IPS-18a (cell line): ENCODE data around the gene PLLP.

Source experiments
- H3K27ac ChIP-seq: one replicate; pipeline ENCODE4 v1.5.1; 2013; ENCODE audit warnings: low read length
- H3K27me3 ChIP-seq: one replicate; pipeline ENCODE4 v1.6.1; 2013; ENCODE audit warnings: mild to moderate bottlenecking, low read length; ENCODE audit not compliant: control insufficient read depth, insufficient read depth
- H3K36me3 ChIP-seq: one replicate; pipeline ENCODE4 v1.6.1; 2013; ENCODE audit warnings: low read depth, low read length; ENCODE audit not compliant: control insufficient read depth
- H3K4me1 ChIP-seq: one replicate; pipeline ENCODE4 v1.6.1; 2013; ENCODE audit warnings: low read depth, low read length; ENCODE audit not compliant: control insufficient read depth
- H3K4me3 ChIP-seq: one replicate; pipeline ENCODE4 v1.5.1; 2013; ENCODE audit warnings: low read length
- H3K9ac ChIP-seq: one replicate; pipeline ENCODE4 v1.6.1; 2013; ENCODE audit warnings: mild to moderate bottlenecking, low read length, moderate library complexity
- H3K9me3 ChIP-seq: one replicate; pipeline ENCODE4 v1.6.1; 2013; ENCODE audit warnings: low read depth, low read length; ENCODE audit not compliant: control insufficient read depth

Gene PLLP

DNA sequence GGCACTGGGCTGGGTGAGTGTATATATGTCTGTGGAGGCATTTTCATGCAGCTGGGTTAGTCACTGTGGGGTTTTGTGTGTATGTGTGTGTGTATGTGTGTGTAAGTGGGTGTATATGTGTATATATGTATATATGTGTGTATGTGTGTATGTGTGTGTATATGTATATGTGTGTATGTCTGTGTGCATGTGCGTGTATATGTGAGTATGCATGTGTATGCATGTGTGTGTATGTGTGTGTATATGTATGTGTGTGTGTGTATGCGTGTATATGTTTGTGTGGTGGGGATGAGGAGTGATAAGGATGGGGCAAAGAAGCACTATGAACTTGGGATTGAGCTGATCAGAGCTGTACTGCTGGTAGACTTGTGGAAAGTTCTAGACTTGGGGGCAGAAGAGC is 29.0 kb upstream of the PLLP start:
- H3K9me3 ChIP-seq = no peaks in the 10 kb centered on the region
- H3K9ac ChIP-seq = no peak overlapping the region
- H3K27me3 ChIP-seq = no peaks in the 10 kb centered on the region
- no peaks in the 10 kb centered on the region for H3K36me3 ChIP-seq
- no peak overlapping the region for H3K27ac ChIP-seq
- H3K4me1 ChIP-seq = no peaks in the 10 kb centered on the region
- H3K4me3 ChIP-seq = no peak overlapping the region

- H3K4me3 ChIP-seq = no peak overlapping the region
- H3K36me3 ChIP-seq = no peaks in the 10 kb centered on the region
- H3K27me3 ChIP-seq = no peaks in the 10 kb centered on the region
Observed at GRCh38 chr16:57310801-57311200, 26.3 kb upstream of the PLLP start.

GRCh38 chr16:57308041-57308440 is 23.6 kb upstream of the PLLP start:
- no peak overlapping the region for H3K4me3 ChIP-seq
- no peaks in the 10 kb centered on the region for H3K9me3 ChIP-seq
- no peaks in the 10 kb centered on the region for H3K4me1 ChIP-seq
- no peak overlapping the region for H3K27ac ChIP-seq
- H3K27me3 ChIP-seq = no peaks in the 10 kb centered on the region
- no peak overlapping the region for H3K9ac ChIP-seq
- no peaks in the 10 kb centered on the region for H3K36me3 ChIP-seq

More at GRCh38 chr16:57310801-57311200, 26.3 kb upstream of the PLLP start:
- Histone ChIP-seq H3K4me1 (no peaks in the 10 kb centered on the region), H3K27ac (no peak overlapping the region), H3K9me3 (no peaks in the 10 kb centered on the region), H3K9ac (no peak overlapping the region)

GRCh38 chr16:57307365-57307764 is 22.9 kb upstream of the PLLP start:
- Histone ChIP-seq H3K36me3 (no peaks in the 10 kb centered on the region), H3K27ac (no peak overlapping the region), H3K9me3 (no peaks in the 10 kb centered on the region), H3K4me1 (no peaks in the 10 kb centered on the region), H3K4me3 (no peak overlapping the region), H3K9ac (no peak overlapping the region), H3K27me3 (no peaks in the 10 kb centered on the region)

DNA sequence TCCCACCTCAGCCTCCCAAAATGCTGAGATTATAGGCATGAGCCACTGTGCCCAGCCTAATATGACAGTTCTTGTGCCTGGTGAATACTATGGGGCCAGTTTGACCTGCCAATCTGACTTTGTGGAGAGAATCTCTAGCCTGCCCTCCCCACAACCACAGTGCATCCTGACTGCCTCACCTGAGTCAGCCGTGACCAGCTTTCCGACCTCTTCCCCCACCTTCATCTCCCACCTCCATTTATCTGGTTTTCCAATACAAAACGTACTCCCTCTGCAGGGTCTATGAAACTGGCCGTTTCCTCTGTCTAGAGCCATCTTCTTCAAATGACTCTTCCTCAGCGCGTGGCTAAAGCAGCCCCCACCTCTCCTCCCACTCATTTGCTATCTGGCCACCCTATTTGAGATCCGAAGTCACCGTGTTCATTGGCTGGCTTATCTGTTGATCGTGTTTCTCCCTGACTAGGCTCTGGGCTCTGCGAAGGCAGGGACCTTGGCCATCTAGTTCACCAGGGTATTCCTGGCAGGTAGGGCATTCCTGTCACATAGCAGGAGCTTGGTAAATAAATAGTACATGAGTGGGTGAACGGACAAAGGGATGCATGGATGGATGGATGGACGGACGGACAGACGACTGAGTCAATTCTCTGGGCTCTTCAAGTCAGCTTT is 22.3 kb upstream of the PLLP start:
- Histone ChIP-seq H3K9ac (no peak overlapping the region), H3K27ac (no peak overlapping the region), H3K4me1 (no peaks in the 10 kb centered on the region), H3K36me3 (no peaks in the 10 kb centered on the region), H3K9me3 (no peaks in the 10 kb centered on the region), H3K27me3 (peaks cover 2% of the 10 kb centered on the region), H3K4me3 (no peak overlapping the region)

DNA sequence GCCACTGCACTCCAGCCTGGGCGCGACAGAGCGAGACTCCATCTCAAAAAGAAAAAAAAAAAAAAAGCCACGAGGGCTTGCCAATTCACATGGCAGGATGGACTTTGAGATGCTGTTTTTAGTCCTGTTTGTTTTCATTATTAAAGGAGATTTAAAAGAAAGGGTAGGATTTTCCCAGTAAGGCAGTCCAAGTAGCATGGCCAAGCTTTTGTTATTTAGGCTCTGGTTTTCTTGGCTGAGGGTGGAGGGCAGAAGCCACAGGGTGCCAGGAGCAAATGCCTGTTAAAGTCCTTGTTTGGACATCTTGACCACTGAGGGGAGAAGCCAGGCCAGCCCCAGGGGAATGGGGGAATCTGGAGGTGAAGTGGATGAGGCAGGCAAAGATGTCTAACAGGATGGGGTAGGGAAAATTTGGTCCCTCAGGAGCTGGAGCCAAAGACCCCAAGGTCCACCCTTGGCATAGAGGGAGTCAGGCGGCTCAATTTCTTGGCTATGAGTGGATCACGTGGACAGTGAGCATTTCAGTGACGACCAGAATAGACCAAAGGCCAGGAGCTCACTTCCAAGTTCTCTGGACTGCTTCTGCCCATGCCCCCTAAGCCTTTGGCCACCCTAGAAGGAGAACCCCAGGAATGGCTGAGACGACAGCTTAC is 20.8 kb upstream of the PLLP start:
- Histone ChIP-seq H3K9me3 (no peaks in the 10 kb centered on the region), H3K36me3 (no peaks in the 10 kb centered on the region), H3K27ac (no peak overlapping the region), H3K4me3 (no peak overlapping the region), H3K27me3 (peaks cover 9% of the 10 kb centered on the region), H3K4me1 (peaks cover 7% of the 10 kb centered on the region), H3K9ac (no peak overlapping the region)

GRCh38 chr16:57304169-57305061 is 19.9 kb upstream of the PLLP start:
- Histone ChIP-seq H3K4me1 (peaks cover 7% of the 10 kb centered on the region), H3K27me3 (peaks cover 9% of the 10 kb centered on the region), H3K36me3 (no peaks in the 10 kb centered on the region), H3K27ac (no peak overlapping the region), H3K9me3 (no peaks in the 10 kb centered on the region), H3K4me3 (no peak overlapping the region), H3K9ac (no peak overlapping the region)

DNA sequence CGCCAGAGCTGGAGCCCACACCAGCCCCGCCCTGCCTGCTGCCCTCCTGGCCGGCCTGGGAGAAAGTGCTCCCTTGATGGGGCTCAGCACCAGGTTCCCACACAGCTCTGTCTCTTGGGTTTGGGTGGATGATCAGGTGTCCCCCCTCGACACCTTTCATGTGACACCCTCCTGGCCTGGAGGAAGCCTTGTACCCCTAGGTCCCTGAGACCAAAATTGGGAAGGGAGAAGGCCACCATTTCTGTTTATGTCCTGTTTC is 19.4 kb upstream of the PLLP start:
- H3K9ac ChIP-seq = no peak overlapping the region
- H3K27ac ChIP-seq = no peak overlapping the region
- no peaks in the 10 kb centered on the region for H3K36me3 ChIP-seq
- H3K9me3 ChIP-seq = no peaks in the 10 kb centered on the region
- peaks cover 11% of the 10 kb centered on the region for H3K4me1 ChIP-seq
- peaks cover 9% of the 10 kb centered on the region for H3K27me3 ChIP-seq
- H3K4me3 ChIP-seq = no peak overlapping the region

DNA sequence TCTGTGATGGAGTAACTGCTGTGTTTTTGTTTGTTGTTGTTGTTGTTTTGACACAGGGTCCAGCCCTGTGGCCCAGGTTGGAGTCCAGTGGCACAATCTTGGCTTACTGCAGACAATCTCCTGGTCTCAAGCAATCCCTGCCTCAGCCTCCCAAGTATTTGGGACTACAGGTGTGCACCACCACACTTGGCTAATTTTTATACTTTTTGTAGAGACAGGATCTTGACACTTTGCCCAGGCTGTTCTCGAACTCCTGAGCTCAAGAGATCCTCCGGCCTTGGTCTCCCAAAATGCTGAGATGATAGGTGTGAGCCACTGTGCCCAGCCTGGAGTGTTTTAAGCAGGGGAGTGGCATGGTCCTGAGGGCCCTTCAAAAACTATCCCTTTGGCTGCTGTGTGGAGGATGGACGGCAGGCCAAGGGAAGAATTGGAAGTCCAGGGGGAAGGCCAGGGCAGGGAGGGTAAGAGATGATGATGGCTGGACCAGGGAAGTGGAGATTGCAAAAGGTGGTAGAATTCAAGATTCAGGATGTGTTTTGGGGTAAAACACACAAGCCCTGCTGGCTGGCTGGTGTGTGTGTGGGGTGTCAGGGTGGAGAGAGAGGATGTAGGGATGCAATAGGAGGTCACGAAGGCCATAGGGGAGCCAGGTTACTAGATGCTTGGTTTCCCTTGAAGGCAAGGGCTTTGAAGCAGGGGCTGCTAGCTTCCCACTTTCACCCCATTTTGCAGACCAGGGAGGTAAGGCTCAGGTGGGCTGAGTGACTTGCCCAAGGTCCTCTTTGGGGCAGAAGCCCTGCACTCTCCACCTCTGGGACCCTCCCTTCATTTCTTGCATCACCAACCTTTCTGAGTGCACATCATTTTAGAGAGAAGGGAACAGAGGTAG is 18.8 kb upstream of the PLLP start:
- H3K4me1 ChIP-seq = peaks cover 12% of the 10 kb centered on the region
- peaks cover 9% of the 10 kb centered on the region for H3K27me3 ChIP-seq
- H3K27ac ChIP-seq = no peak overlapping the region
- H3K36me3 ChIP-seq = no peaks in the 10 kb centered on the region
- H3K9me3 ChIP-seq = no peaks in the 10 kb centered on the region
- no peak overlapping the region for H3K9ac ChIP-seq
- H3K4me3 ChIP-seq = no peak overlapping the region

GRCh38 chr16:57301126-57301817 is 16.8 kb upstream of the PLLP start:
- peak overlapping the region; percentile 85 for H3K4me3 ChIP-seq
- peaks cover 12% of the 10 kb centered on the region for H3K4me1 ChIP-seq
- H3K9me3 ChIP-seq = no peaks in the 10 kb centered on the region
- peaks cover 9% of the 10 kb centered on the region for H3K27me3 ChIP-seq
- peak overlapping the region; percentile 33 for H3K9ac ChIP-seq
- H3K27ac ChIP-seq = no peak overlapping the region
- H3K36me3 ChIP-seq = no peaks in the 10 kb centered on the region
